GM12874 (cell line): ENCODE measurements around the gene CBFA2T3.

Experiments
- CTCF ChIP-seq: IDR thresholded peaks from 2 replicates; pipeline ENCODE4 v1.5.1; 2011; ENCODE audit warnings: low read depth, mild to moderate bottlenecking, control low read depth, low read length, moderate library complexity; ENCODE audit not compliant: insufficient read depth

The CBFA2T3 gene

GRCh38 chr16:88853325-88853941 lies 123.6 kb downstream of the CBFA2T3 start:
- no peak for TF ChIP-seq CTCF

GRCh38 chr16:88851616-88852015 lies 125.4 kb downstream of the CBFA2T3 start:
- no peak for TF ChIP-seq CTCF

- no peak for TF ChIP-seq CTCF
Observed at GRCh38 chr16:88850531-88851199, 126.3 kb downstream of the CBFA2T3 start.

- TF ChIP-seq CTCF: no peak
Observed at GRCh38 chr16:88848557-88848956, 128.4 kb downstream of the CBFA2T3 start.

GRCh38 chr16:88847654-88848053 lies 129.4 kb downstream of the CBFA2T3 start:
- no peak for TF ChIP-seq CTCF

- TF ChIP-seq CTCF: no peak
Observed at GRCh38 chr16:88846088-88846487, 130.9 kb downstream of the CBFA2T3 start.

- 0 out of 2 replicates have a peak, but pooled peaks have one; percentile 10 for TF ChIP-seq CTCF
Observed at GRCh38 chr16:88844419-88845036, 132.5 kb downstream of the CBFA2T3 start.
